Measurements from ENCODE around the gene SEPSECS. TPM values are rescaled to one million over a fixed set of nuclear protein-coding genes. Genes with fewer than 3 reads are reported as not detected.

Gene SEPSECS
- total and polyA plus RNA-seq, 2 of the 13 experiments (the other 11 are each of a cell fraction or from before 2014, with no cell fraction given) = 9.4 to 14.3 TPM

DNA sequence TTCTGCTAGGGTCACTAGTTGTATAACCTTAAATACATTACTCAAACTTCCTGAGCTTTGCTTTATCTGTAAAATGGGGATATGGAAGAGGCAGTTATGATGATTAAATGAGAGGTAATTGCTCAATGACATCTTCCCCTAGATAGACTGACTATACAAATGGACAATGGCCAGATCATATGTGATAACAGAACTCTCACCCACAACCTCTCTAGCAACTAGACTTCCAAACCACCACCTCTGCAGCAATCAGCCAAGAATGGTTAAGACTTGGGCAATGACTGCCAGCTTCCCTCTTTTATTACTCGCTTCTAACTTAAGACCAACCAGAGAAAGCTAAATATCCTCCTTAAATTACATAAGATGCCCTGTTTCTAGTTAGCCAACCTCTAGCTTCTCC is 2.9 kb upstream of the SEPSECS start (continued):
- TF ChIP-seq, protein P1, sequence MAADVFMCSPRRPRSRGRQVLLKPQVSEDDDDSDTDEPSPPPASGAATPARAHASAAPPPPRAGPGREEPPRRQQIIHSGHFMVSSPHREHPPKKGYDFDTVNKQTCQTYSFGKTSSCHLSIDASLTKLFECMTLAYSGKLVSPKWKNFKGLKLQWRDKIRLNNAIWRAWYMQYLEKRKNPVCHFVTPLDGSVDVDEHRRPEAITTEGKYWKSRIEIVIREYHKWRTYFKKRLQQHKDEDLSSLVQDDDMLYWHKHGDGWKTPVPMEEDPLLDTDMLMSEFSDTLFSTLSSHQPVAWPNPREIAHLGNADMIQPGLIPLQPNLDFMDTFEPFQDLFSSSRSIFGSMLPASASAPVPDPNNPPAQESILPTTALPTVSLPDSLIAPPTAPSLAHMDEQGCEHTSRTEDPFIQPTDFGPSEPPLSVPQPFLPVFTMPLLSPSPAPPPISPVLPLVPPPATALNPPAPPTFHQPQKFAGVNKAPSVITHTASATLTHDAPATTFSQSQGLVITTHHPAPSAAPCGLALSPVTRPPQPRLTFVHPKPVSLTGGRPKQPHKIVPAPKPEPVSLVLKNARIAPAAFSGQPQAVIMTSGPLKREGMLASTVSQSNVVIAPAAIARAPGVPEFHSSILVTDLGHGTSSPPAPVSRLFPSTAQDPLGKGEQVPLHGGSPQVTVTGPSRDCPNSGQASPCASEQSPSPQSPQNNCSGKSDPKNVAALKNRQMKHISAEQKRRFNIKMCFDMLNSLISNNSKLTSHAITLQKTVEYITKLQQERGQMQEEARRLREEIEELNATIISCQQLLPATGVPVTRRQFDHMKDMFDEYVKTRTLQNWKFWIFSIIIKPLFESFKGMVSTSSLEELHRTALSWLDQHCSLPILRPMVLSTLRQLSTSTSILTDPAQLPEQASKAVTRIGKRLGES (CRISPR knock-in tag; IDR thresholded peaks at IDR 0.05; ENCODE audit: borderline replicate concordance) = no peak
- TF ChIP-seq CEBPZ (IDR thresholded peaks at IDR 0.05; ENCODE audit: low read length) (no peak), SKI (IDR thresholded peaks at IDR 0.05; ENCODE audit: partially characterized antibody) (no peak), BRCA1 (CRISPR knock-in tag; IDR thresholded peaks at IDR 0.05) (no peak), MTERF4 (CRISPR knock-in tag; IDR thresholded peaks at IDR 0.05) (no peak), NFYB (CRISPR knock-in tag; IDR thresholded peaks at IDR 0.05) (no peak), DDIT3 (CRISPR knock-in tag; IDR thresholded peaks at IDR 0.05) (no peak), PHB2 (IDR thresholded peaks at IDR 0.05; ENCODE audit: partially characterized antibody) (no peak)
